Stimulated activated naive CD4-positive, alpha-beta T cell treated with Interleukin-2 at 50 U/mL for 16 hours (primary cell): Measurements from ENCODE around the gene MROH7.
"Not testable (repeated sequence)": the region's sequence is repeated elsewhere in the genome, so short reads cannot be mapped to it uniquely, and the experiment has no call there.

Experiments used
- DNase-seq: peaks from one replicate; lab custom pipeline; 2025; lab: John Stamatoyannopoulos, UW

MROH7 gene

GRCh38 chr1:54610048-54610447 lies 31.5 kb upstream of the MROH7 start:
- no peak for DNase-seq

GRCh38 chr1:54610601-54611580 lies 30.7 kb upstream of the MROH7 start:
- DNase-seq: no peak

DNA sequence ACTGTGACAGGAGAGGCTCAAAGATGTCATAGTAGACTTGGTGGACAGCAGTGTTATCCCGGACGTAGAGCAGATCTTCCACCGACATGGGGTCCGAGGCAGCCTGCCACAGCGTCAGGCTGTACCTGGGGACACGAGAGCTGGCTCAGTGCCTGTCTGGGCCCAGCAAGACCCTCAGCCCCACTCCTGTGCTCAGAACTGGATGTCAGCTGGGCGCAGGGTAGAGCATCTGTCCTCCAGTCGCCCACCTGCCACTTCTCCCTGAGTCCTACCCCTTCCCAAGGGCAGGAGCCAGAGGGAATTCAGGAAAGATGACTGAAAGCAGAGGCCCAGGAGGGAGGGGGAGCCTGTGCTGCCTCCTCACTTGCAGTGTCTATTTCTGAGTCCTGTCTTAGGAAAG lies 30.0 kb upstream of the MROH7 start:
- DNase-seq: no peak

GRCh38 chr1:54614024-54614423 lies 27.6 kb upstream of the MROH7 start:
- DNase-seq: no peak

GRCh38 chr1:54614563-54614962 lies 27.0 kb upstream of the MROH7 start:
- DNase-seq: no peak

GRCh38 chr1:54615531-54616279 lies 25.9 kb upstream of the MROH7 start:
- DNase-seq: no peak

- no peak for DNase-seq
These were observed 21.8 kb upstream of the MROH7 start for GRCh38 chr1:54619749-54620148.

DNA sequence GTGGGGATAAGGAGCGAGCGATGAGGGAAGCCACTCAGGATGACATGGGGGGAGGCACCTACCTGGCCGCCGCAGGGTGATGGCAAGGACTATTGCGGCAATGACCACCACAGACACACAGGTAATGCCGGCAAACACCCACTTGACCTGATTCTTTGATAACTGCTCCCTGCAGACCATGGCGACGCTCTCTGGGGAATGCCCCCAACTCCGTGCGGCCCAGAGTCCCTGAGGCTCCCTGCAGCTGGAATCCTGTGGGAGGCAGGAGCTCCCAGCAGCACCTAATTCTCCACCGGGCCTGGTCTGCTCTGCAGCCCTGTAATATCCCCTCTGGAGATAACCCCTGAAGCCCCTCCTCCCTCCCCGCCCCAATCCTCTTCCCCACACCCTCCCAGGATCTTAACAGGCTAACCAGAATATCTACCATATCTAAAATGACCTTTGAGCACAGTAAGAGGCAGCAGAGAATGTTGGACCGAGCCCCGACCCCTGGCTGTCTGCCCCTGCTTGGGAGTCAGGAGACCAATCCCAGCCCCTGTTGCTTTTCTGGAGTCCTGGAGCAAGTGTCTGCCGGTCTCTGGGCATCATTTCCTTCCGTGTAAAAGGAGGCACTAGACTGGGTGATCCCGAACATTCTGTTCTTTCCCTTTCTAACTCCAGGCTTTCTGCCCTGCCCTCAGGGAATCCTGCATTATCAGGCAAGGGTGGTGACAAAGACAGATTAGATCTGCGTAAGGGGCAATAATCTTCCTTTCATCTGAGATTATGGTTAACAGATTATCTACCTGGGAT lies 18.2 kb upstream of the MROH7 start, which contains the start of gene FAM151A:
Gene FAM151A (minus strand): TSS at position 310 of the 792 bp plus-strand sequence. CDS start 130 bp downstream, at position 180.
- DNase-seq: no peak

GRCh38 chr1:54624466-54625464 lies 16.8 kb upstream of the MROH7 start:
- no peak for DNase-seq

DNA sequence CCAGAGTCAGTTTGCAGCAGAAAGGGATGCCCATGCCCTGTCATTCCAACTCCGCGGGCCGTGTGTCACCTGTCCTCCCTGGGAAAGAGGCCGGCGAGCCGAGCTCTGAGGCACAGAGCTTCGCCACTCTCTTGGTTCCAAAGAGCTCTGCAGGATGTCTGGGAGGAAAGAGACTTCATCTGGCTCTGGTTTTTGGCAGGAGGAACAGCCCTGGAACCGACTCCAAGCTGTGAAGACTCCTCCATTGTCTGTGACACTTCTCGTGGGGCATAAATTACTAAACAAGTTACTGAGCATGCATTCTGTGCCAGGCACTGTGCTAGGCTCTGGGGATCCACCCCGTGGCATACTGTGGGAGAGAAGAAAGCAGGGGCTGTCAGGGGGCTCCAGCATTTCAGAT lies 14.4 kb upstream of the MROH7 start:
- no peak for DNase-seq

- not testable (repeated sequence) for DNase-seq
These were observed 5.8 kb upstream of the MROH7 start for GRCh38 chr1:54635804-54636203.

DNA sequence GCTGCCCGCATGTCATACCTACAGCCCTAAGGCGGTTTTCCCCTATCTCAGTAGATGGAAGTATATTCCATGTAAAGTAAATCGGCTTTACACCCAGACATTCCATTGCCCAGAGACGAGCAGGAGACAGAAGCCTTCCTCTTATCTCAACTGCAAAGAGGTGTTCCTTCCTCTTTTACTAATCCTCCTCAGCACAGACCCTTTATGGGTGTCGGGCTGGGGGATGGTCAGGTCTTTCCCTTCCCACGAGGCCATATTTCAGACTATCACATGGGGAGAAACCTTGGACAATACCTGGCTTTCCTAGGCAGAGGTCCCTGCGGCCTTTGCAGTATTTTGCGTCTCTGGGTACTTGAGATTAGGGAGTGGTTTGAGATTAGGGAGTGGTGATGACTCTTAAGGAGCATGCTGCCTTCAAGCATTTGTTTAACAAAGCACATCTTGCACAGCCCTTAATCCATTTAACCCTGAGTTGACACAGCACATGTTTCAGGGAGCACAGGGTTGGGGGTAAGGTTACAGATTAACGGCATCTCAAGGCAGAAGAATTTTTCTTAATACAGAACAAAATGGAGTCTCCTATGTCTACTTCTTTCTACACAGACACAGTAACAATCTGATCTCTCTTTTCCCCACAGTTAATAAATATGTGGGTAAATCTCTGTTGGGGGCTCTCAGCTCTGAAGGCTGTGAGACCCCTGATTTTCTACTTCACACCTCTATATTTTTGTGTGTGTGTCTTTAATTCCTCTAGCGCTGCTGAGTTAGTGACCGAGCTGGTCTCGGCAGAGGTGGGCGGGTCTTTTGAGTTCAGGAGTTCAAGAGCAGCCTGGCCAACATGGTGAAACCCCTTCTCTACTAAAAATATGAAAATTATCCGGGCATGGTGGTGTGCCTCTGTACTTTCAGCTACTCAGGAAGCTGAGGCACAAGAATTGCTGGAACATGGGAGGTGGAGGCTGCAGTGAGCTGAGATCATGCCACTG lies 4.8 kb upstream of the MROH7 start:
- DNase-seq: not testable (repeated sequence)

DNA sequence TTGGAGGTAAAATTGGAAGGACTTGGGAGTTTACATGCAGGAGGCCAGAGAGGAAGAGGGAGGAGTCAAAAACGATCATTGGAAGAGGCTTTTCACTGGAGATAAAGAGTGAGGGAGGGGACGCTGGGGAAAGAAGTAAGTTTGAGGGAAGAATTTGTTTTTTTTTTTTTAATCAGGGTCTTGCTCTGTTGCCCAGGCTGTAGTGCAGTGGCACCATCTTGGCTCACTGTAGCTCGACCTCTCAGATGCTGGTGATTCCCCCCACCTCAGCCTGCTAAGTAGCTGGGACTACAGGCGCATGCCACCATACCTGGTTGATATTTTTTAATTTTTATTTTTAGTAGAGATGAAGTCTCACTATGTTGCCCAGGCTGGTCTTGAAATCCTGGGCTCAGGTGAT lies 1.2 kb upstream of the MROH7 start:
- no peak for DNase-seq

GRCh38 chr1:54643736-54644135 lies 2.1 kb downstream of the MROH7 start:
- DNase-seq: no peak

DNA sequence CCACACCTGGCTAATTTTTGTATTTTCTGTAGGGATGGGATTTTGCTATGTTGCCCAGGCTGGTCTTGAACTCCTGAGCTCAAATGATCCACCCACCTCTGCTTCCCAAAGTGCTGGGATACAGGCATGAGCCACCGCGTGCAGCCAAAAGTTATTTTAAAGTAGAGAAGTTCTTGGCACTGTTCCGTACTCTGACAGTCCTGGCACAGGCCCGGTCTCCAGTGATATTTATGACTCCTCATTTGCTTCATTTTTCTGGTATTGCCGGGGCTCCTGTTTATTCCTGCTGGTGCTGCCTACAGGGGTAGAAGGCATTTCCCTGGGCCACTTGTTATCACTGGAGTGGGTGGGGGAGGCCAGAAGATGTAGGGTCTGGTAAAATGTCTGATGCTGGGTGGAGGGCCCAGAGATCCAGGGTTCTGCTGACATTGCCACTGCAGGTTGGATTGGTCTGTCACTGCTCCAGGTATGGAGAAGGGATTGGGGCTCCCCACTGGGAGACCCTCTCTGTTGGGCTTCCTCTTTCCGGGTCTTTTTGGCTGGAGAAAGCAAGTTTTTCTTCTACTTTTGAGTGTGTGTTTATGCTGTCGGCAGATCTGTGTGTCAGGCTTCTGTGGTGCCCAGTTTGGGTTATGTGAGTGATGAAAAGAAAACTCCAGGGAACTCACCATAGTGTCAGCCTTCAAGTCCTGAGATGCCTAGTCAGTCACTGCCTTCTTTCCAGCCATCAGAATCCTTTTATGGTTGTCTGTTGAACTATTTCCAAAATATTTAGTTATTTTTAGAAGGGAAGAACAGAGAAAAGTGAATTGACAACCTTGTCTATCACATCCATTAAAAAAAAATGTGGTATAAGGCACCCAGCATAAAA lies 4.5 kb downstream of the MROH7 start:
- no peak for DNase-seq

GRCh38 chr1:54649130-54649898 lies 7.7 kb downstream of the MROH7 start:
- no peak for DNase-seq

GRCh38 chr1:54649921-54650320 lies 8.3 kb downstream of the MROH7 start:
- DNase-seq: no peak

DNA sequence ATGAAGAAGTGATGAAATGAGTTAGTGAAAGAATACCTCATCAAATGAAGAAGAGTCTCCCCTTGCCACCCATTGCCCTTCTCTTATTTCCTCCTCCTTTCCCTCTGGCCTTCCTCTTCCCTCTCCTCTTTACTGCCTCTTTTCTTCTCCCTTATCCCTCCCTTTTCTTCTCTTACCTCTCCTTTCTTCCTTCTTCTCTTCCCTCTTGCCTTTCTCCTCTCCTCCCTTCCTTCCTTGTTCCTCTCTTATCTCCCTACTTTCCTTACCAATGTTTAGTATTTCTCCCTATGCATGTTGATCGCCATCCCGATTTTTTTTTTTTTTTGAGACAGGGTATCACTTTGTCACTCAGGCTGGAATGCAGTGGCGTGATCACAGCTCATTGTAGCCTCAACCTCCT lies 8.8 kb downstream of the MROH7 start:
- DNase-seq: no peak
